Measurements from ENCODE around the gene C5orf24. TPM values are rescaled to one million over a fixed set of nuclear protein-coding genes. Genes with fewer than 3 reads are reported as not detected.

Gene C5orf24
- total RNA-seq, 1 donor from 2014 or later: 38.3 TPM

GRCh38 chr5:134905246-134905996 is 59.7 kb downstream of the C5orf24 start:
- H3K4me3 ChIP-seq: peak overlapping the region; percentile 56 to 67
- H3K27ac ChIP-seq: peak overlapping the region; percentile 97
- intact Hi-C loops (cut with DNase I): loop anchor here (2.0 to 10.0 kb wide), 2 partner anchors 61 to 167 kb away; partner anchors contain the start of genes C5orf24 and CAMLG
- H3K36me3 ChIP-seq: peaks cover 0 to 5% of the 10 kb centered on the region in 2 donors
- TF ChIP-seq CTCF (IDR thresholded peaks at IDR 0.05) (peak; percentile 35 to 73 (median 68)), POLR2A (IDR thresholded peaks at IDR 0.05) (no peak), POLR2AphosphoS5 (IDR thresholded peaks at IDR 0.05; ENCODE audit: insufficient read depth in 1 of 2, low read depth in 1 of 2) (peak; percentile 52 to 71)
- no peaks in the 10 kb centered on the region for H3K27me3 ChIP-seq
- peaks cover 4% of the 10 kb centered on the region for H3K4me1 ChIP-seq
- no peak for DNase-seq (ENCODE audit: extremely low spot score in 2 of 2)
- no peaks in the 10 kb centered on the region for H3K9me3 ChIP-seq

GRCh38 chr5:134906811-134907210 is 61.0 kb downstream of the C5orf24 start:
- intact Hi-C loops (cut with DNase I): loop anchor here (10.0 kb wide), 1 partner anchor 62 kb away; the partner anchor contains the start of gene C5orf24

More at GRCh38 chr5:134906811-134907210, 61.0 kb downstream of the C5orf24 start:
- TF ChIP-seq POLR2A (IDR thresholded peaks at IDR 0.05) (no peak), POLR2AphosphoS5 (IDR thresholded peaks at IDR 0.05; ENCODE audit: insufficient read depth in 1 of 2, low read depth in 1 of 2) (no peak), CTCF (IDR thresholded peaks at IDR 0.05) (no peak)
- peaks cover 4% of the 10 kb centered on the region for H3K4me1 ChIP-seq
- DNase-seq (ENCODE audit: extremely low spot score in 2 of 2): no peak
- H3K4me3 ChIP-seq: no peak overlapping the region
- H3K9me3 ChIP-seq: no peaks in the 10 kb centered on the region
- no peak overlapping the region for H3K27ac ChIP-seq
- H3K27me3 ChIP-seq: no peaks in the 10 kb centered on the region
- H3K36me3 ChIP-seq: peaks cover 0 to 14% of the 10 kb centered on the region in 2 donors

Other genes starting within 250 kb of the C5orf24 start
- gene SAR1B, start 213.1 kb upstream of the C5orf24 start, total RNA-seq: 47.1 TPM
- gene SEC24A, start 197.2 kb upstream of the C5orf24 start, total RNA-seq: 11.3 TPM
- 49.1 TPM for gene CAMLG, start 107.4 kb upstream of the C5orf24 start, total RNA-seq
- 31.7 TPM for gene DDX46, start 87.2 kb upstream of the C5orf24 start, total RNA-seq
- 92.3 TPM for gene TXNDC15, start 28.4 kb downstream of the C5orf24 start, total RNA-seq
- 6.1 TPM for gene PCBD2, start 59.2 kb downstream of the C5orf24 start, total RNA-seq
- gene CATSPER3, start 121.9 kb downstream of the C5orf24 start, total RNA-seq: not detected
- 141 TPM for gene PITX1, start 188.3 kb downstream of the C5orf24 start, total RNA-seq